ENCODE data around the gene VPS13A.

Gene VPS13A

DNA sequence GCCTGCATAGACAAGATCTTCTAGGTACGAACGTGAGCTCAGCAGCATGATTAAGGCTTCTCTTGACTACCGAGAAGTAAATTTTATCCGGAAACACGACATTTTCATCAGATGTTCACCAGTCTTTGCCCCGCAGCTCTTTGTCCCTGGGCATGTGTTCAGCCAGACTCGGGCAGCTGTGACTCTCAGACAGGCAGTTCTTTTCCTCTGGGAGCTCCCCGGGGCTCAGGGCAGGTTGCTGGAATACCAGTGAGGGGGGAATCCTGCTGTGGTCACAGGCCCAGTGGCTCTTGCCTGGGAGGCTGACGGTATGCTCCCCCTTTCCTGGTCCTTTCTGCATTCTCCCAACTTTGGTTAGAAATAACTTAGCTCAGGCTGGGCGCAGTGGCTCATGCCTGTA lies 284.7 kb downstream of the VPS13A start:
- DNase-seq: no peak

DNA sequence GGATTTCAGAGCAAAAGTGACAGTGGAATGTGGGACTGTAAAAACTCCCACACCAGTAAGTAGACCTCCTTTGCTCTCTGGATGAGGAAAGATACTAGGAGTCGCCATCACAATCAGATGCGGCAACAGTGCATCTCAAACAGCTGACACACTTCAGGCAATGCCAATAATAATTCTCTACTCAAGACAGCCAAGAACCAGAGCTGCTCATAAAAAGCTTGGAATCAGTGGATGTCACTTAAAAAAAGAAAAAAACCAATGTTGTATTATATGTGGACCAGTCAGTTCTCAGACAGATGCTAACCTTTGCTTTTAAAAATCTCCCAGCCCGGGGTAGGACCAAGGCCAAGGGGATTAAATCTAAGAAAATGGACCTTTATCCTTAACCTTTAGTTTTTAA lies 285.8 kb downstream of the VPS13A start:
- DNase-seq: no peak

GRCh38 chr9:77464661-77465060 lies 287.3 kb downstream of the VPS13A start:
- no peak for DNase-seq

DNA sequence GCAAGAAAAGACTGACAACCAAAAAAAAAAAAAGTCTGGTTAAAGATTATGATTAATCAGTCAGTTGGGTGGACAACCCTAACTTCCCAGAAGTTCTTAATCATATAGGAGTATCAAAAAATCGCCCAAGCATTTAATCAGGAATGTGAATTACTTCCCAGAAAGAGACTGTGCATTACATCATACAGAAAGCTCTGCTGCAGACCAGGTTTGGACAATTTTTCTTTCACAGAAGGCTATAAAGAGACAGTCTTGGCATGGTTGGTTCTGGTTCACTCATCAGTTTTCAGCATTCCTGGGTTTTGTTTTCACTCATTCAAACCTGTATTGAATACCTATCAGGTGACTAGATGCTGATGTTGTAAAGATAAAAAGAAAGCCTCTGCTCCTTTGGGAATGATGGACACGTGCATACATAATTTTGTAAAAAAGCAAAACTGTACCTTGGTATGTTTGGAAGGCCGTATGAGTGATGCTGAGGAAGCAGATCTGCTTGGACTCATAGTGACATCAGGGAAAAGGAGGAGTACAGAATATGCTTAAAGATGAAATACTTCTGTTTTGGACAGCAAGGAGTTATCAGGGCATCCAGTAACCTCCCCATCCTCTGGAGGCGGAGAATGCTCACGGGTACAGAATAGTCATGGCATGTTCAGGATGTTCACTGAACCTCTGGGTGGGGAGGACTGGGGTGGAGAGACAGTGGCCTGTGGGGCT lies 292.3 kb downstream of the VPS13A start:
- no peak for DNase-seq

All from SHP77 treated with DMSO at 0.1 percent for 48 hours (cell line).